HCT116 (cell line): ENCODE data around the gene ENGASE. TPM values are rescaled to one million over a fixed set of nuclear protein-coding genes. Genes with fewer than 3 reads are reported as not detected.

Experiments used
- ATAC-seq: fragments of 200-7000 bp; cut with Tn5 transposase; 2 replicates; pipeline ENCODE4 v1.9.1; 2020; ENCODE audit warnings: mild to moderate bottlenecking, moderate library complexity
- BruUV-seq: library from RNA; stranded (reverse); fragments of 400-500 nt; replicated peaks from 2 replicates; lab custom pipeline; 2021; lab: Mats Ljungman, UMichigan
- CTCF ChIA-PET: fragments of 300-600 bp; sonication (Branson Sonifier 250); formaldehyde crosslinking; loops from one replicate; lab custom pipeline; 2021; ENCODE audit warnings: antibody characterized with exemption; lab: Charles Lee
- POLR2A ChIA-PET: fragments of 300-600, 350-600 bp; sonication (Branson Sonifier 250); formaldehyde crosslinking; loops from one replicate; lab custom pipeline; 2021; ENCODE audit warnings: antibody characterized with exemption; lab: Charles Lee
- RAD21 ChIA-PET, 2 experiments: fragments of 300-600 bp; sonication (Branson Sonifier 250); formaldehyde crosslinking; loops; one replicate each; lab custom pipeline; 2023; ENCODE audit warnings: low total read pairs in 2 of 2; ENCODE audit not compliant: uncharacterized antibody in 2 of 2, unreplicated experiment in 2 of 2, low non-redundant PET in 1 of 2; lab: Charles Lee
- DNase-seq: peaks from one replicate; pipeline ENCODE4 v3.0.0-alpha.2; 2010; ENCODE audit warnings: low read depth, low spot score
- H2AFZ ChIP-seq: fragments of 200-600 bp; shearing (Covaris generic), sonication (generic); 2 replicates; pipeline ENCODE4 v1.6.1; 2017; ENCODE audit warnings: low read depth, mixed run types, mixed read lengths, antibody characterized with exemption, low read length; ENCODE audit not compliant: poor library complexity, severe bottlenecking
- H3K27ac ChIP-seq: 2 replicates; pipeline ENCODE4 v1.5.1; 2012; ENCODE audit warnings: low read depth, low read length
- H3K27me3 ChIP-seq: fragments of 200-600 bp; sonication (generic); 2 replicates; pipeline ENCODE4 v1.6.1; 2016; ENCODE audit warnings: mixed run types, low read length, mixed read lengths; ENCODE audit not compliant: insufficient read depth
- H3K36me3 ChIP-seq, 2 experiments: fragments of 200-500 bp in 1 of 2; fragments of 200-600 bp in 1 of 2; sonication (Bioruptor generic) in 1 of 2; sonication (generic) in 1 of 2; 2 replicates each; pipeline versions ENCODE4 v1.5.1 to v1.6.1; 2014 to 2016; ENCODE audit warnings: low read length in 2 of 2, inconsistent platforms in 1 of 2, mixed read lengths in 1 of 2, mixed run types in 1 of 2; ENCODE audit not compliant: insufficient read depth in 2 of 2, control insufficient read depth in 1 of 2
- H3K4me1 ChIP-seq, 2 experiments: fragments of 200-600 bp in 1 of 2; sonication (generic) in 1 of 2; 2 replicates each; pipeline versions ENCODE4 v1.5.1 to v1.6.1; 2012 to 2017; ENCODE audit warnings: low read length in 2 of 2, inconsistent platforms in 1 of 2, mild to moderate bottlenecking in 1 of 2, mixed read lengths in 1 of 2, mixed run types in 1 of 2, moderate library complexity in 1 of 2; ENCODE audit not compliant: insufficient read depth in 2 of 2, control insufficient read depth in 1 of 2
- H3K4me2 ChIP-seq: fragments of 200-600 bp; sonication (generic); 2 replicates; pipeline ENCODE4 v1.6.1; 2017; ENCODE audit warnings: mixed run types, low read length, mixed read lengths
- H3K4me3 ChIP-seq, 2 experiments: fragments of 200-600 bp in 1 of 2; sonication (generic) in 1 of 2; replicated peaks in 1 of 2; 2 replicates each; pipeline ENCODE4 v1.5.1; 2011 to 2016; ENCODE audit warnings: low read length in 2 of 2, control low read depth in 1 of 2, low read depth in 1 of 2, mild to moderate bottlenecking in 1 of 2, mixed read lengths in 1 of 2, mixed run types in 1 of 2
- H3K79me2 ChIP-seq: fragments of 200-600 bp; sonication (generic); 2 replicates; pipeline ENCODE4 v1.6.1; 2017; ENCODE audit warnings: mild to moderate bottlenecking, mixed run types, low read length, moderate library complexity, mixed read lengths; ENCODE audit not compliant: insufficient read depth
- H3K9ac ChIP-seq: fragments of 200-600 bp; sonication (generic); 2 replicates; pipeline ENCODE4 v1.6.1; 2016; ENCODE audit warnings: low read length, mixed read lengths
- H3K9me2 ChIP-seq: fragments of 200-600 bp; sonication (generic), shearing (Covaris generic); 2 replicates; pipeline ENCODE4 v1.6.1; 2017; ENCODE audit warnings: mixed run types, mild to moderate bottlenecking, moderate library complexity; ENCODE audit not compliant: insufficient read depth
- H3K9me3 ChIP-seq, 2 experiments: fragments of 200-500 bp in 1 of 2; fragments of 200-600 bp in 1 of 2; sonication (Bioruptor generic) in 1 of 2; sonication (generic) in 1 of 2; 2 replicates each; pipeline ENCODE4 v1.6.1; 2014 to 2017; ENCODE audit warnings: low read length in 2 of 2, mixed read lengths in 2 of 2, inconsistent platforms in 1 of 2, low read depth in 1 of 2, mild to moderate bottlenecking in 1 of 2, mixed run types in 1 of 2, moderate library complexity in 1 of 2; ENCODE audit not compliant: control insufficient read depth in 1 of 2, insufficient read depth in 1 of 2
- H4K20me1 ChIP-seq: fragments of 200-600 bp; sonication (generic), shearing (Covaris generic); 2 replicates; pipeline ENCODE4 v1.6.1; 2017; ENCODE audit warnings: mixed run types, mild to moderate bottlenecking, moderate library complexity; ENCODE audit not compliant: insufficient read depth
- CBX3 ChIP-seq: IDR thresholded peaks from 2 replicates; pipeline ENCODE4 v1.6.1; 2012; ENCODE audit warnings: low read depth
- EZH2 ChIP-seq: fragments of 200-600 bp; sonication (generic); IDR thresholded peaks from 2 replicates; pipeline ENCODE4 v1.6.1; 2017; ENCODE audit warnings: antibody characterized with exemption, mixed run types
- EZH2phosphoT487 ChIP-seq: fragments of 200-600 bp; IDR thresholded peaks from 2 replicates; pipeline ENCODE4 v1.6.1; 2018; ENCODE audit warnings: antibody characterized with exemption, borderline replicate concordance
- FOSL1 ChIP-seq: IDR thresholded peaks from 2 replicates; pipeline ENCODE4 v1.6.1; 2012; ENCODE audit warnings: low read depth
- POLR2A ChIP-seq: IDR thresholded peaks from 2 replicates; pipeline ENCODE4 v1.7.0; 2011; ENCODE audit warnings: borderline replicate concordance; ENCODE audit not compliant: insufficient read depth, insufficient read length; ENCODE audit errors: extremely low read depth
- POLR2AphosphoS5 ChIP-seq: IDR thresholded peaks from 2 replicates; pipeline ENCODE4 v1.6.1; 2011; ENCODE audit warnings: mild to moderate bottlenecking, low read depth, low read length, moderate library complexity
- RAD21 ChIP-seq: IDR thresholded peaks from 2 replicates; pipeline ENCODE4 v1.6.1; 2012; ENCODE audit warnings: low read depth, mild to moderate bottlenecking
- SIN3A ChIP-seq: IDR thresholded peaks from 2 replicates; pipeline ENCODE4 v1.6.1; 2012; ENCODE audit warnings: low read depth
- SRF ChIP-seq: IDR thresholded peaks from 2 replicates; pipeline ENCODE4 v1.6.1; 2012; ENCODE audit warnings: low read depth
- TCF7L2 ChIP-seq: IDR thresholded peaks from 2 replicates; pipeline ENCODE4 v1.7.0; 2011; ENCODE audit warnings: borderline replicate concordance, inconsistent platforms; ENCODE audit not compliant: insufficient read depth, insufficient read length; ENCODE audit errors: extremely low read depth
- ZBTB33 ChIP-seq: IDR thresholded peaks from 2 replicates; pipeline ENCODE4 v1.6.1; 2011; ENCODE audit warnings: mild to moderate bottlenecking, low read length, moderate library complexity; ENCODE audit not compliant: insufficient replicate concordance; ENCODE audit errors: extremely low read depth
- ZFX ChIP-seq: fragments of 450-650 bp; IDR thresholded peaks from 2 replicates; pipeline ENCODE4 v1.6.1; 2017
- ZNF274 ChIP-seq: fragments of 200-500 bp; sonication (Bioruptor generic); IDR thresholded peaks from 2 replicates; pipeline ENCODE4 v1.6.1; 2014; ENCODE audit warnings: mild to moderate bottlenecking, low read depth, low read length, inconsistent platforms
- intact Hi-C: fragments of 100-400 bp; cut with micrococcal nuclease; formaldehyde crosslinking; loops from 2 replicates; pipeline ENCODE4 v1.10.0; 2022
- total RNA-seq: library from RNA; stranded (reverse); gene quantifications from one replicate; pipeline ENCODE4 v1.2.1, GENCODE V29; 2021; ENCODE audit not compliant: unreplicated experiment
- TF ChIP-seq, protein P1 (sequence below): IDR thresholded peaks from 2 replicates; pipeline ENCODE4 v1.6.1; 2012; ENCODE audit warnings: low read depth
- TF ChIP-seq, protein P2 (sequence below): IDR thresholded peaks from 2 replicates; pipeline ENCODE4 v1.6.1; 2012
- TF ChIP-seq, protein P3 (sequence below): IDR thresholded peaks from 2 replicates; pipeline ENCODE4 v1.6.1; 2012

Gene ENGASE
- total RNA-seq, 1 experiment from 2014 or later: 54.2 TPM

GRCh38 chr17:79070266-79070880 lies 4.3 kb upstream of the ENGASE start (continued):
- TF ChIP-seq ZBTB33 (no peak), TCF7L2 (no peak), EZH2phosphoT487 (no peak), CBX3 (no peak), SIN3A (no peak), POLR2A (no peak), EZH2 (no peak)

GRCh38 chr17:79071161-79071740 lies 3.4 kb upstream of the ENGASE start:
- ChIA-PET POLR2A (no interaction called here), CTCF (interaction anchor here (0.6 to 2.5 kb wide), 6 partner anchors 11 to 330 kb away, joined by 3 to 11 read pairs (median 5); no protein-coding TSS in a partner anchor), RAD21 (no interaction called here)
- peaks cover 10 to 22% of the 10 kb centered on the region in 2 experiments; a peak in 3 of 4 replicates for H3K4me1 ChIP-seq
- no peak overlapping the region for H3K9ac ChIP-seq
- no peak overlapping the region for H2AFZ ChIP-seq
- ATAC-seq: no peak
- no peaks in the 10 kb centered on the region for H3K9me3 ChIP-seq
- no peak for DNase-seq
- no peak overlapping the region for H3K4me3 ChIP-seq
- no peak overlapping the region for H3K27ac ChIP-seq
- H3K27me3 ChIP-seq: no peaks in the 10 kb centered on the region
- H3K36me3 ChIP-seq: no peaks in the 10 kb centered on the region
- intact Hi-C loops: no loop called here
- H3K79me2 ChIP-seq: peaks cover 9% of the 10 kb centered on the region; the same call in 1 of the 2 replicates
- no TSS peak for BruUV-seq
- H4K20me1 ChIP-seq: no peaks in the 10 kb centered on the region
- H3K9me2 ChIP-seq: no peaks in the 10 kb centered on the region
- H3K4me2 ChIP-seq: no peak overlapping the region
- TF ChIP-seq POLR2AphosphoS5 (no peak), SRF (no peak), ZFX (no peak), ZBTB33 (no peak), RAD21 (no peak), EZH2phosphoT487 (no peak), SIN3A (no peak), ZNF274 (no peak), FOSL1 (no peak), EZH2 (no peak)
- TF ChIP-seq, protein P1, sequence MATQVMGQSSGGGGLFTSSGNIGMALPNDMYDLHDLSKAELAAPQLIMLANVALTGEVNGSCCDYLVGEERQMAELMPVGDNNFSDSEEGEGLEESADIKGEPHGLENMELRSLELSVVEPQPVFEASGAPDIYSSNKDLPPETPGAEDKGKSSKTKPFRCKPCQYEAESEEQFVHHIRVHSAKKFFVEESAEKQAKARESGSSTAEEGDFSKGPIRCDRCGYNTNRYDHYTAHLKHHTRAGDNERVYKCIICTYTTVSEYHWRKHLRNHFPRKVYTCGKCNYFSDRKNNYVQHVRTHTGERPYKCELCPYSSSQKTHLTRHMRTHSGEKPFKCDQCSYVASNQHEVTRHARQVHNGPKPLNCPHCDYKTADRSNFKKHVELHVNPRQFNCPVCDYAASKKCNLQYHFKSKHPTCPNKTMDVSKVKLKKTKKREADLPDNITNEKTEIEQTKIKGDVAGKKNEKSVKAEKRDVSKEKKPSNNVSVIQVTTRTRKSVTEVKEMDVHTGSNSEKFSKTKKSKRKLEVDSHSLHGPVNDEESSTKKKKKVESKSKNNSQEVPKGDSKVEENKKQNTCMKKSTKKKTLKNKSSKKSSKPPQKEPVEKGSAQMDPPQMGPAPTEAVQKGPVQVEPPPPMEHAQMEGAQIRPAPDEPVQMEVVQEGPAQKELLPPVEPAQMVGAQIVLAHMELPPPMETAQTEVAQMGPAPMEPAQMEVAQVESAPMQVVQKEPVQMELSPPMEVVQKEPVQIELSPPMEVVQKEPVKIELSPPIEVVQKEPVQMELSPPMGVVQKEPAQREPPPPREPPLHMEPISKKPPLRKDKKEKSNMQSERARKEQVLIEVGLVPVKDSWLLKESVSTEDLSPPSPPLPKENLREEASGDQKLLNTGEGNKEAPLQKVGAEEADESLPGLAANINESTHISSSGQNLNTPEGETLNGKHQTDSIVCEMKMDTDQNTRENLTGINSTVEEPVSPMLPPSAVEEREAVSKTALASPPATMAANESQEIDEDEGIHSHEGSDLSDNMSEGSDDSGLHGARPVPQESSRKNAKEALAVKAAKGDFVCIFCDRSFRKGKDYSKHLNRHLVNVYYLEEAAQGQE: no peak
- TF ChIP-seq, protein P2, sequence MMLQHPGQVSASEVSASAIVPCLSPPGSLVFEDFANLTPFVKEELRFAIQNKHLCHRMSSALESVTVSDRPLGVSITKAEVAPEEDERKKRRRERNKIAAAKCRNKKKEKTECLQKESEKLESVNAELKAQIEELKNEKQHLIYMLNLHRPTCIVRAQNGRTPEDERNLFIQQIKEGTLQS: no peak
- TF ChIP-seq, protein P3, sequence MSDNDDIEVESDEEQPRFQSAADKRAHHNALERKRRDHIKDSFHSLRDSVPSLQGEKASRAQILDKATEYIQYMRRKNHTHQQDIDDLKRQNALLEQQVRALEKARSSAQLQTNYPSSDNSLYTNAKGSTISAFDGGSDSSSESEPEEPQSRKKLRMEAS: no peak
